Mesothelial cell of epicardium (in vitro differentiated cells): ENCODE data around the gene LCLAT1. TPM values are rescaled to one million over a fixed set of nuclear protein-coding genes. Genes with fewer than 3 reads are reported as not detected.

Source experiments
- DNase-seq, 2 experiments: peaks; one replicate each; pipeline ENCODE4 v3.0.0; 2021; ENCODE audit warnings: low spot score in 2 of 2; ENCODE audit not compliant: unreplicated experiment in 2 of 2
- H3K27ac Mint-ChIP-seq: 2 replicates; pipeline ENCODE4 v1.8.0; 2021; ENCODE audit warnings: mixed read lengths
- H3K27me3 Mint-ChIP-seq: 2 replicates; pipeline ENCODE4 v1.8.0; 2021; ENCODE audit warnings: low read depth, mixed read lengths
- H3K36me3 Mint-ChIP-seq: 2 replicates; pipeline ENCODE4 v1.8.0; 2021; ENCODE audit warnings: mixed read lengths
- H3K4me1 Mint-ChIP-seq: 2 replicates; pipeline ENCODE4 v1.8.0; 2021; ENCODE audit warnings: mixed read lengths
- H3K4me3 Mint-ChIP-seq: 2 replicates; pipeline ENCODE4 v1.8.0; 2021; ENCODE audit warnings: mild to moderate bottlenecking, moderate library complexity, mixed read lengths
- H3K9me3 Mint-ChIP-seq: 2 replicates; pipeline ENCODE4 v1.8.0; 2021; ENCODE audit warnings: mixed read lengths
- CTCF ChIP-seq: fragments of 200-600 bp; sonication (generic); IDR thresholded peaks from one replicate; pipeline ENCODE4 v1.5.0; 2021; ENCODE audit warnings: antibody characterized with exemption; ENCODE audit not compliant: unreplicated experiment
- total RNA-seq: library from RNA; stranded (reverse); gene quantifications from 3 replicates; pipeline ENCODE4 v1.2.1, GENCODE V29; 2021

LCLAT1 gene
- total RNA-seq, 1 donor from 2014 or later: 23.2 TPM

GRCh38 chr2:30549096-30549495, 102.0 kb downstream of the LCLAT1 start:
- H3K4me3 Mint-ChIP-seq: no peak overlapping the region
- no peak for TF ChIP-seq CTCF
- no peak overlapping the region for H3K27ac Mint-ChIP-seq
- H3K9me3 Mint-ChIP-seq: peaks cover 20% of the 10 kb centered on the region
- peaks cover 7% of the 10 kb centered on the region for H3K36me3 Mint-ChIP-seq
- DNase-seq: no peak
- peaks cover 27% of the 10 kb centered on the region for H3K4me1 Mint-ChIP-seq
- no peaks in the 10 kb centered on the region for H3K27me3 Mint-ChIP-seq

GRCh38 chr2:30559544-30560275, 112.7 kb downstream of the LCLAT1 start:
- Mint-ChIP-seq H3K4me3 (no peak overlapping the region), H3K27ac (no peak overlapping the region), H3K9me3 (peaks cover 4% of the 10 kb centered on the region), H3K4me1 (no peaks in the 10 kb centered on the region), H3K36me3 (peaks cover 10% of the 10 kb centered on the region), H3K27me3 (no peaks in the 10 kb centered on the region)
- DNase-seq: no peak
- no peak for TF ChIP-seq CTCF

GRCh38 chr2:30561349-30561748, 114.3 kb downstream of the LCLAT1 start:
- TF ChIP-seq CTCF: no peak
- H3K27me3 Mint-ChIP-seq: no peaks in the 10 kb centered on the region
- no peak overlapping the region for H3K4me3 Mint-ChIP-seq
- no peak for DNase-seq
- no peaks in the 10 kb centered on the region for H3K4me1 Mint-ChIP-seq
- H3K9me3 Mint-ChIP-seq: peaks cover under 1% of the 10 kb centered on the region
- H3K36me3 Mint-ChIP-seq: peaks cover 6% of the 10 kb centered on the region
- H3K27ac Mint-ChIP-seq: no peak overlapping the region

GRCh38 chr2:30565851-30566358, 118.9 kb downstream of the LCLAT1 start:
- Mint-ChIP-seq H3K27ac (no peak overlapping the region), H3K27me3 (no peaks in the 10 kb centered on the region), H3K36me3 (peaks cover 7% of the 10 kb centered on the region), H3K4me1 (no peaks in the 10 kb centered on the region), H3K4me3 (no peak overlapping the region), H3K9me3 (no peaks in the 10 kb centered on the region)
- no peak for TF ChIP-seq CTCF
- no peak for DNase-seq

GRCh38 chr2:30566631-30567030, 119.6 kb downstream of the LCLAT1 start:
- DNase-seq: no peak
- H3K9me3 Mint-ChIP-seq: no peaks in the 10 kb centered on the region
- no peaks in the 10 kb centered on the region for H3K4me1 Mint-ChIP-seq
- H3K27me3 Mint-ChIP-seq: no peaks in the 10 kb centered on the region
- peaks cover 7% of the 10 kb centered on the region for H3K36me3 Mint-ChIP-seq
- no peak overlapping the region for H3K4me3 Mint-ChIP-seq
- TF ChIP-seq CTCF: no peak
- no peak overlapping the region for H3K27ac Mint-ChIP-seq
